NCI-H2227 treated with DMSO at 0.1 percent for 48 hours (cell line): ENCODE measurements around the gene FAM222A.

Experiments
- DNase-seq: peaks from one replicate; lab custom pipeline; 2025; lab: John Stamatoyannopoulos, UW

The FAM222A gene

DNA sequence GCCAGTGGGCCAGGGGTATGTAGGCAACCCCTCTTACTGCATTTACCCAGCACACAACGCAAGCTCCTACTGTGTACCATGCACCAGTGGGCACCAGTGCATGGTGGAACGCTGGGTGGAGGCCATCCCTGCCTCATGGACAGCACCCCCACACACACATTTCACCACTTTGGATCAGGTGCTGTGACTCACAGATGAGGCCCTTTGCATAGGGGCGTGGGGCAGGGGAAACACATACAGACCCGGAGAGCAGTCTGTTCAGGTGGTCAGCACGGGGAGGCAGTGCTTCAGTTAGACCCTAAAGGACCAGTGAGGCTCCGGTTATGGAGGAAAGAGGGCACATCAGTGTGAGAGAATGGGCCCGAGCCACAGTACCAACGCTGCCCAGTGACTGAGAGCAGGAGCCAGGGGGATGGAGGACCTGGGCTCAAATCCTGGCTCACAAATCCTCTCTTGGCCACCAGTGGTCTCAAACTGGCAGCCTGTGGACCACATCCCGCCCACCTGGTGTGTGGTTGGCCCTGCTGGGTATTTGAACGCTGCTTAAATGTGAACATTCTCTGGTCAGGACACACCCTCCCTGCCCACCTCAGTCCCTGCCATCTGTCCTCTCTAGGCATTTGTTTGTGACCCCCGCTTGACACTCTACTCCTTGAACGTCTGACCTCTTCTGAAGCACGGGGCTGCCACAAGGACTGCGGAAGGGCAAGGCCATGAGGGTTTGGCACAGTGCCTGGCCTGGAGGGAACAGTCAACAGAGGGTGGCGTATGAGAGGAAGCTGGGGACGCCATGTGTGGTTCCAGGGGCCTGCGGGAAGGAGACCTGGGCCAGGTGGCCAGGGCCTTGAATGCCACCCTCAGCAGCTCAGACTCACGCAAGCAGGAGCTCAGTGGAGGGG, 46.7 kb downstream of the FAM222A start:
- no peak for DNase-seq

DNA sequence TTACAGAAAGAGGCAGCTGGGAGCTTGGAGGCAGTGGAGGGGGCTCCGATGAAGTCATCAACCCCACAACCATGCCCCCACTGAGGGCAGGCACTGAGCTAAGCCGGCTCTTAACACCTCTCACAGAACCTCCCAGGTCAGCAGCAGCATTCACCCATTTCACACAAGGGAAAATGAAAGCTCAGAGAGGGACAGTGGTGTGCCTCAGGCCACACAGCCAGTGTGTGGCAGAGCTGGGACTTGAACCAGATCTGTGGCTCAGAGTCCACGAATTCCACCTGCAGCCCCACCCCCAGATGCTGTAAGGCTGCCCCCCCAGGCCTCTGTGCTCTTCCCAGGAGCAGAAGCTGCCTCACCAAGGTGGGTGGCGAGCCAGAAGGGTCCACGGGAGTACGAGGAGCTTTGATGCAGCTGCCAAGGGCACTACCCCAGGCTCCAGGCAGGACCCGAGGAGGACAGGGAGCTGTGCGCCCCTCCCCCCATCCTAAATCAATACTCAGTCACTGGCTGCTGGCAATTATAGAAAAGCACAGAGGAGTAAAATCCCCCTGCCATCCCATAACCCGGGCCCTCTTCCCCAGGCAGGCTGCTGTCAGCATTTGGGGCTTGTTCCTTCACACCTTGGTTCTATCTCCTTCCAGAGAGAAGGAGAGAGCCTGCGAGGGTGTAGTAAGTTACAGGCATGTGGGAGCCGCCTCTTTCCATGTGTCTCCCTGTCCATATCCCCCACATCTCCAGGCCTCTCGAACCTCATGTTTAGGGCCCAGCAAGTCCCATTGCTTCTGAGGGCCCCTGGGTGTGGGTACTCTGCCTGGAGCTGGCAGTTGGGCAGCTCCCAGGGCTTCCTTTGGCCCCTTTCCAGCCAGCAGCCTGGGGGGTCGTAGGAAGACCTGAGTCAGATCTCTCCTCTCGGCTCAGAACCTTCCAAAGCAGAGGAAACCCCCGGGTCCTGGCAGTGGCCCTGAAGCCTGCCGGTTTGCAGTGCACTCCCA, 47.6 kb downstream of the FAM222A start:
- DNase-seq = no peak

GRCh38 chr12:109762071-109762672, 48.5 kb downstream of the FAM222A start:
- DNase-seq = no peak

DNA sequence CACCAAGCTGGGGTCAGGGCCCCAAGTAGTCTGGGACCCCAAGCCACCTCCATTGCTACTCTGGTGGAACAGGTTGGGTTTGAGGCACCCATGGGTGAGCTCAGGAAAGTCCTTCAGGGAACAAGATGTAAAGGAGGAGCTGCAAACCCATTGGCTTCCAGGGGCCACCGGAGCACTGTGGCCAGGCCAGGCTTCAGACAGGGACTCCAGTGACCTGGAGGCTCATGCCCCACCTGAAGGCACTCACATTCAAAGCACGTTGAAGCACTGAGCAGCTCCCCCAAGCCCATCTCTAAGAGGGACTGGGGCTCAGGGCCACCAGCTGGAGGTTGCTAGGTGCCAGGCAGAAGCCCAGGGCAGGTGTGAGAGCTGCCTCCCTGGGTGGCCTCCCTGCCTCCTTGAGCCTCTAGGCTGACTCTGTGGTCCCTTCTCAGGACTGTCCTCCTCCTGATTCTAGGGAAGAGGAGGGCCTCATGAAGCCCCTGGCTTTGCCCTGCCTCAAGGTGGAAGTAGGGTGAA, 49.1 kb downstream of the FAM222A start:
- DNase-seq = no peak

DNA sequence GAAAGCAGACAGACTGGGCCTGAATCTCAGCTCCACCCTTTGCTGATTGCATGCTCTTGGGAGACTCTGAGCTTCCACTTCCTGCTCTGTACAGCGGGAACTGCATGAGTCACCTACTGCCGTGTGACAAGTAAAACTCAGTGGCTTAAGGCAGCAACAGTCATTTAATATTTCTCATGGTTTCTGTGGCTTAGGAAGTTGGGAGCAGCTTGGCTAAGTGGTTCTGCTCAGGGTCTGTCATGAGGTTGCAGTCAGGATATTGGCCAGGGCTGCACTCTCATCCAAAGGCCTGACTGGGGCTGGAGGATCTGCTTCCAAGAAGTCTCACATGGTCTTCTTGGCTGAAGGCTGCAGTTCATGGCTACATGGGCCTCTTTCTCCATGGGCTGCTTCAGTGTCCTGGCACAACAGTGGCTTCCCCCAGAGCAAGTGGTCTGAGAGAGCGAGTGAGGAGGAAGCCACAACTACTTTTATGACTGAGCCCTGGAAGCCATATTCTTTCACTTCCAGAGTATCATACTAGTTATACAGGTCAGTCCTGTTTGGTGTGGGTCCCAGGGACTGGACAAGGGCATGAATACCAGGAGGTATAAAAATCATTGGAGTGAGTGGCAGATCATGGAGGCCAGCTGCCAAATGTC, 49.7 kb downstream of the FAM222A start:
- no peak for DNase-seq

GRCh38 chr12:109764123-109764522, 50.5 kb downstream of the FAM222A start:
- no peak for DNase-seq

- DNase-seq = no peak
These were observed 51.3 kb downstream of the FAM222A start for GRCh38 chr12:109764776-109765445.

DNA sequence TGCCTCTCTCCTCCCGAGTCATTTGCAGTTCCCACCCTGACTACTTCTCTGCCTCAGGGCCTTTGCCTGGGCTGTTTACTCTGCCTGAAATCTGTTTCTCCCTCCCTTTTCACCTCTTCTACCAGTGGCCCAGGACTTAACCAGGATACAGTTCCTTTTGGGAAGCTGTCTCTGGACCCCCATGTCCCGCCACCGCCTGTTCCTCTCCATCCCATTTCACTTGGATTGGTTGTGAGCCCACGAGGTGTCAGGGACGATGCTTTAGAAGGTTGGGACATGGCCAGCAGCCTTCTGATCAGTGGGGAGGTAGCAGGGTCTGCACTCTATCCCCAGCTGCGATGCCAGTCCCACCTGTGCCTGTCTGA, 51.8 kb downstream of the FAM222A start:
- no peak for DNase-seq

DNA sequence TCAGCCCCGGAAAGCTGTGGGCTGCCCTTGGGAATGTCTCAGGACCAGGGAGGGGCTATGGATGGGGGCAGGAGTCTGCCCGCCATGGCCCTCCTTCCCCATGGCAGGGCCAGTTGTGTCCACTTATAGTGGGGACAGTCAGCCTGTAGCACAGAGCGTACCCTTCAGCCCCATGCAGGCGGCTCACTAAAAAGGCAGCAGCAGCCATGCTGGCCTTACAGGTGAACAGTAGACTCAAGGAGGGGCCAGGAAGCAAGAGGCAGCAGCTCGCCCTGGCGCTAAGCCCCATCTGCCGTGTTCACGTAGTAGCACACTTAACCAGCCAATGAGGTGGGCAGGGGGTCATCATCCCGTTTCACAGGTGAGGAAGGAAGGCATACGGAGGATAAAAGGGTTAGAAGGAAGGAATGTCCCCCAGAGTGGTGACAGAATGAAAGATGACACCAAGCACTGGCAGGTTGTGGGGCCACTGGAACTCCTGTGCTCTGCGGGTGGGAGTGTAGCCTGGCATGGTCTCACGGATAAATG, 52.7 kb downstream of the FAM222A start:
- no peak for DNase-seq

DNA sequence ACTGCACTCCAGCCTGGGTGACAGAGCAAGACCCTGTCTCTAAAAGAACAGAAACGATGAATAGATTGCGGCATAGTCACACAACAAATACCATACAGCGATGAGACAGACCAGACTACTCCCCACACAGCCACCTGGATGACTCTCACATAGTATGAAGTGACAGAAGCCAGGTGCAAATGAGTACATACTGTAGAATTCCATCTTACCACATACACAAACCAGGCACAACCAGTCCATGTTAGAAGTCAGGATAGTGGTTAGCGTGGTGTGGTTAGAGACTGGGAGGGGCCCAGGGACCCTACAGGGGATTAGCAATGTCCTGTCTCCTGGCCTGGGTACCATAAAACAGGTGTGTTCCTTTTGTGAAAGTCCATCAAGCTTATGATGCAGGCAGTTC, 53.8 kb downstream of the FAM222A start:
- no peak for DNase-seq

DNA sequence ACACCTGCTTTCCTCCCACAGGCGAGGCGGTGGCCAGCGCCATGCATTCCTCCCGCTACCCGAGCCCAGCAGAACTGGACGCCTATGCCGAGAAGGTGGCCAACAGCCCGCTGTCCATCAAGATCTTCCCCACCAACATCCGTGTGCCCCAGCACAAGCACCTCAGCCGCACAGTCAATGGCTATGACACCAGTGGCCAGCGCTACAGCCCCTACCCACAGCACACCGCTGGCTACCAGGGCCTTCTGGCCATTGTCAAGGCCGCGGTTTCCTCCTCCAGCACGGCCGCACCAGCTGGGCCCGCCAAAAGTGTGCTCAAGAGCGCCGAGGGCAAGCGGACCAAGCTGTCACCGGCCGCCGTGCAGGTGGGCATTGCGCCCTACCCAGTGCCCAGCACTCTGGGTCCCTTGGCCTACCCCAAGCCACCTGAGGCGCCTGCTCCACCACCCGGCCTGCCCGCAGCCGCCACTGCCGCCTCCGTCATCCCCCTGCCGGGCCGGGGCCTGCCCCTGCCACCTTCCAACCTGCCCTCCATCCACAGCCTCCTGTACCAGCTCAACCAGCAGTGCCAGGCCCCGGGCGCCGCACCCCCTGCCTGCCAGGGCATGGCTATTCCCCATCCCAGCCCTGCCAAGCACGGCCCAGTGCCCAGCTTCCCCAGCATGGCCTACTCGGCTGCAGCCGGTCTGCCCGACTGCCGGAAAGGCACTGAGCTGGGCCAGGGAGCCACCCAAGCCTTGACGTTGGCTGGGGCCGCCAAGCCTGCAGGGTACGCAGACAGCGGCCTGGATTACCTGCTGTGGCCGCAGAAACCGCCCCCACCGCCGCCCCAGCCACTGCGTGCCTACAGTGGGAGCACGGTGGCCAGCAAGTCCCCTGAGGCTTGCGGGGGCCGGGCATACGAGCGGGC, 54.6 kb downstream of the FAM222A start:
- DNase-seq = no peak

DNA sequence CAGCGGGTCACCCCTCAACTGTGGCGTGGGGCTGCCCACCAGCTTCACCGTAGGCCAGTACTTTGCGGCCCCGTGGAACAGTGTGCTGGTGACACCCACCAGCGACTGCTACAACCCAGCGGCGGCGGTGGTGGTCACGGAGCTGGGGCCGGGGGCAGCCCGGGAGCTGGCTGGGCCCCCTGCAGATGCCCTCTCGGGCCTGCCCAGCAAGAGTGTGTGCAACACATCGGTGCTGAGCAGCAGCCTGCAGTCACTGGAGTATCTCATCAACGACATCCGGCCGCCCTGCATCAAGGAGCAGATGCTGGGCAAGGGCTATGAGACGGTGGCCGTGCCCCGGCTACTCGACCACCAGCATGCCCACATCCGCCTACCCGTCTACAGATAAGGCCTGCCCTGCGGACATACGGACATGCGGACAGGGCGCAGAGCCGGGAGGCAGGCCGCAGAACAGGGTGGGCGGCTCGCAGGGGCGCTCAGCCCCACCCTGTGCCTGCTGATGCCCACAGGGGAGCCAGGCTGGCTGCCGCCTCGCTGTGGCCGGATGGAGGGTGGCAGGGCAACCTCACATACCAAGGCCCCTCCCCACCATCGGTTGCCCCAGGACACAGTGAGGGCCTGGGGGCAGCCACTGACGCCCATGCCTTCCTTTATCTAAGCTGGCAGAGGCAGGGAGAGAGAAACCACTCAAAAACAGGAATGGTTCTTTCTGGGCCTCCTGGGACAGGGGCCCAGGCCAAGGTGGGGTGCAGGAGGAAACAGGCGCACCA, 55.5 kb downstream of the FAM222A start:
- DNase-seq = no peak

- no peak for DNase-seq
These were observed 56.7 kb downstream of the FAM222A start for GRCh38 chr12:109770104-109770860.

DNA sequence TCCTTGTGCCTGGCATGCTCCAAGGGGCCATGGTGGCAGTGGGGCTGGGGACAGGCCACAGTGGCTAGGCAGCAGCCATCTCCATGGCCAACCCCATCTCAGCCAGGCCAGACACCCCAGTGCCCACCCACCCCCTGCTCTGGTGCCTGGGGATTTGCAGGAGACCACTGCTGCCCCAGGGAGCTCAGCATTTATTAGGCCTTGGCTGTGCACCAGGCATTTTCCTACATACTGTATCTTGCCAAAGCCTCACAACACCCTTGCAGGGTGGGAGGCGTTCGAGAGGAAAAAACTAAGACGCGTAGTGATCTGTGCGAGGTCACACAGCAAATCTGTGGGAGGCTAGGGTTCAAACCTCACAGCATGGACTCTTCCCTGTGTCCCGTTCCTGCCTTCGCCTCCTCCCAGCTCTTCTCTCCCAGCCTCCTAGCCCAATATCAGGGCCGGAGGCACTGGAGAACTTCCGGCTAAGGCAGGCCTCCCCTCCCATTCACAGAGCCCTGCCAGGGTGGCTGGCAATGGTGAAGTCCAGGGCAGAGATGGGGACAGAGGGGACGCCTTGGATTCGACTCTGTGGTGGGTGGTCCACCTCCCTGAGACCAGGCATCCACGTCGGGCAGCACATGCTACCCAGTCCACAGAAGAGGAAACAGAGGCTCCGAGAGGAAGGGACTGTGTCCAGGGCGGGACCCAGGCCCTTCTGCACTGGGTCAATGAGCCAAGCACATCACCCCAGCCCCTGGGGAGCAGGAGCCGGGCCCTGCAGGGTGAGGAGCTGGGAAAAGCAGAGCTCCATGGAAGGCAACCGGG, 57.4 kb downstream of the FAM222A start:
- DNase-seq = no peak

GRCh38 chr12:109771746-109772621, 58.4 kb downstream of the FAM222A start:
- no peak for DNase-seq

DNA sequence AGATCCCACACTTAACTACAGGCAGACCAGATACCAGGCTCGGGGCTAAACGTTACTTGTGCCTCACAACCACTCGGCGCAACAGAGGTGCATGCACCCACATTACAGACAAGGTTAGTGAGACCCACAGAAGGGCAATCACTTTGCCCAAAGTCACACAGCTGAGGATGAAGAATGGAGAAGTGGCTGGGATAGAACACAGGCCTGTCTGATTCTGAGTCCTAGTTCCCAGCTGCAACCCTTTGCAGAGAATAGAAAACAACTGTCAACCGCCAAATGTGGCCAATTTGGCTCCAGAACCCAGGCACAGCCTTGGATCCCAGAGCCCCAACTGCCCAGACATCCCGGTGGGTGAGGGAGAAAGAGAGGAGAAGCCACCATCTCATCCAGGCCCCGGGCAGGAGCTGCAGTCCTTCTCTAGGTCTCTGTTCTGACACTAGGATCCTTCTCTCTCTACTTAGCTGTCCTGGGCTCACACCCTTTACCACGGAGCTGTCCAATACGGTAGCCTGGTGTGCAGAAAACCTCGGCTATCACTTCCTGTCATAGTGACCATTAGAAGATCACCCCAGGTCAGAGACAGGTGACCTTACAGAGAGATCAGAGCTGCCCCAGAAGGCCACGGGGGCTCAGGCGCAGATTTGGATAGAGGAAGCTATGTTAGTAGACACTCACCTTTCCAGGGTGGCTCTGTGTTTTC, 59.1 kb downstream of the FAM222A start:
- DNase-seq = no peak
